ENCODE results near the gene SALL4. TPM values are rescaled to one million over a fixed set of nuclear protein-coding genes. Genes with fewer than 3 reads are reported as not detected.

SALL4 gene
- total RNA-seq, 1 experiment from 2014 or later: 0.79 TPM

Other genes with a start within 250 kb of the SALL4 start
- 3.2 and 5.9 TPM in 2 replicates for gene ATP9A, start 34.1 kb downstream of the SALL4 start, total RNA-seq (2014; rRNA removed; shearing (Covaris generic))

All from SJSA1 (cell line).